GM19023 (cell line): Measurements from ENCODE around the gene FFAR4.

Source experiments
- ATAC-seq: cut with Tn5 transposase; IDR thresholded peaks from one replicate; pipeline ENCODE4 v1.9.1; 2021; ENCODE audit warnings: mild to moderate bottlenecking, moderate library complexity; ENCODE audit not compliant: unreplicated experiment

The FFAR4 gene

GRCh38 chr10:93570383-93570782 is 3.9 kb downstream of the FFAR4 start:
- no peak for ATAC-seq

- ATAC-seq, result no peak
These were observed 6.1 kb downstream of the FFAR4 start for GRCh38 chr10:93572606-93573005.

GRCh38 chr10:93573051-93573909 is 6.8 kb downstream of the FFAR4 start:
- ATAC-seq, result no peak

GRCh38 chr10:93573924-93574323 is 7.5 kb downstream of the FFAR4 start:
- no peak for ATAC-seq

GRCh38 chr10:93576888-93577287 is 10.4 kb downstream of the FFAR4 start:
- no peak for ATAC-seq

- no peak for ATAC-seq
These were observed 11.1 kb downstream of the FFAR4 start for GRCh38 chr10:93577565-93577964.

GRCh38 chr10:93579089-93579488 is 12.6 kb downstream of the FFAR4 start:
- no peak for ATAC-seq

- ATAC-seq, result no peak
These were observed 13.7 kb downstream of the FFAR4 start for GRCh38 chr10:93579985-93580711.

GRCh38 chr10:93580828-93581227 is 14.4 kb downstream of the FFAR4 start:
- no peak for ATAC-seq

- no peak for ATAC-seq
These were observed 18.0 kb downstream of the FFAR4 start for GRCh38 chr10:93584445-93584844.

GRCh38 chr10:93589648-93590562 is 23.4 kb downstream of the FFAR4 start:
- no peak for ATAC-seq

- no peak for ATAC-seq
These were observed 24.2 kb downstream of the FFAR4 start for GRCh38 chr10:93590638-93591037.

GRCh38 chr10:93591065-93591808 is 24.8 kb downstream of the FFAR4 start:
- no peak for ATAC-seq

GRCh38 chr10:93593254-93593653 is 26.8 kb downstream of the FFAR4 start:
- no peak for ATAC-seq

GRCh38 chr10:93593749-93594148 is 27.3 kb downstream of the FFAR4 start:
- no peak for ATAC-seq

GRCh38 chr10:93594518-93594917 is 28.1 kb downstream of the FFAR4 start:
- no peak for ATAC-seq

GRCh38 chr10:93595378-93596161 is 29.1 kb downstream of the FFAR4 start:
- no peak for ATAC-seq

- no peak for ATAC-seq
These were observed 30.1 kb downstream of the FFAR4 start for GRCh38 chr10:93596539-93596938.

- ATAC-seq, result no peak
These were observed 30.7 kb downstream of the FFAR4 start for GRCh38 chr10:93597075-93597599.
